DOHH2 (cell line): ENCODE measurements around the gene NPAS3.

Experiments used
- H3F3A ChIP-seq: fragments of 200-600 bp; sonication (generic), shearing (Covaris generic); 2 replicates; pipeline ENCODE4 v1.6.0; 2016; ENCODE audit warnings: antibody characterized with exemption, mild to moderate bottlenecking; ENCODE audit not compliant: control insufficient read depth, insufficient read depth
- H3K27ac ChIP-seq: fragments of 200-600 bp; sonication (generic); 2 replicates; pipeline ENCODE4 v1.5.1; 2014; ENCODE audit warnings: low read depth, mild to moderate bottlenecking, low read length, moderate library complexity
- H3K27me3 ChIP-seq: fragments of 200-600 bp; sonication (generic); 2 replicates; pipeline ENCODE4 v1.6.1; 2014; ENCODE audit warnings: mild to moderate bottlenecking, low read length, mixed read lengths; ENCODE audit not compliant: control insufficient read depth
- H3K36me3 ChIP-seq: fragments of 200-600 bp; sonication (generic); 2 replicates; pipeline ENCODE4 v1.6.1; 2014; ENCODE audit warnings: mild to moderate bottlenecking, low read length, moderate library complexity, mixed read lengths; ENCODE audit not compliant: control insufficient read depth
- H3K4me1 ChIP-seq: fragments of 200-600 bp; sonication (generic); 2 replicates; pipeline ENCODE4 v1.6.1; 2014; ENCODE audit warnings: mild to moderate bottlenecking, low read length, mixed read lengths; ENCODE audit not compliant: control insufficient read depth
- H3K4me2 ChIP-seq: fragments of 200-600 bp; sonication (generic); 2 replicates; pipeline ENCODE4 v1.6.0; 2014; ENCODE audit warnings: mild to moderate bottlenecking, low read length, moderate library complexity
- H3K4me3 ChIP-seq: fragments of 200-600 bp; sonication (generic); 2 replicates; pipeline ENCODE4 v1.5.1; 2014; ENCODE audit warnings: mild to moderate bottlenecking, low read length, mixed read lengths
- H3K79me2 ChIP-seq: fragments of 200-600 bp; sonication (generic); 2 replicates; pipeline ENCODE4 v1.6.1; 2014; ENCODE audit warnings: mild to moderate bottlenecking, low read length, mixed read lengths; ENCODE audit not compliant: control insufficient read depth
- H3K9me2 ChIP-seq: fragments of 200-600 bp; sonication (generic); replicated peaks from 2 replicates; pipeline ENCODE4 v1.6.1; 2014; ENCODE audit warnings: mild to moderate bottlenecking, low read length, mixed read lengths; ENCODE audit not compliant: control insufficient read depth
- H3K9me3 ChIP-seq: fragments of 200-600 bp; sonication (generic); 2 replicates; pipeline ENCODE4 v1.6.1; 2014; ENCODE audit warnings: antibody characterized with exemption, low read length, mixed read lengths; ENCODE audit not compliant: control insufficient read depth, insufficient read depth
- H4K20me1 ChIP-seq: fragments of 200-600 bp; sonication (generic); 2 replicates; pipeline ENCODE4 v1.6.0; 2014; ENCODE audit warnings: low read depth, mild to moderate bottlenecking, antibody characterized with exemption, low read length, moderate library complexity; ENCODE audit not compliant: control insufficient read depth, insufficient read depth
- EZH2phosphoT487 ChIP-seq: fragments of 200-600 bp; sonication (generic); IDR thresholded peaks from 2 replicates; pipeline ENCODE4 v1.6.1; 2017; ENCODE audit warnings: borderline replicate concordance, mild to moderate bottlenecking, antibody characterized with exemption, low read length, moderate library complexity, mixed read lengths
- TF ChIP-seq, protein P1 (sequence below): fragments of 200-600 bp; sonication (generic); IDR thresholded peaks from one replicate; pipeline ENCODE4 v1.5.1; 2014; ENCODE audit warnings: antibody characterized with exemption, mild to moderate bottlenecking, low read depth, low read length; ENCODE audit not compliant: poor library complexity, severe bottlenecking

NPAS3 gene

DNA sequence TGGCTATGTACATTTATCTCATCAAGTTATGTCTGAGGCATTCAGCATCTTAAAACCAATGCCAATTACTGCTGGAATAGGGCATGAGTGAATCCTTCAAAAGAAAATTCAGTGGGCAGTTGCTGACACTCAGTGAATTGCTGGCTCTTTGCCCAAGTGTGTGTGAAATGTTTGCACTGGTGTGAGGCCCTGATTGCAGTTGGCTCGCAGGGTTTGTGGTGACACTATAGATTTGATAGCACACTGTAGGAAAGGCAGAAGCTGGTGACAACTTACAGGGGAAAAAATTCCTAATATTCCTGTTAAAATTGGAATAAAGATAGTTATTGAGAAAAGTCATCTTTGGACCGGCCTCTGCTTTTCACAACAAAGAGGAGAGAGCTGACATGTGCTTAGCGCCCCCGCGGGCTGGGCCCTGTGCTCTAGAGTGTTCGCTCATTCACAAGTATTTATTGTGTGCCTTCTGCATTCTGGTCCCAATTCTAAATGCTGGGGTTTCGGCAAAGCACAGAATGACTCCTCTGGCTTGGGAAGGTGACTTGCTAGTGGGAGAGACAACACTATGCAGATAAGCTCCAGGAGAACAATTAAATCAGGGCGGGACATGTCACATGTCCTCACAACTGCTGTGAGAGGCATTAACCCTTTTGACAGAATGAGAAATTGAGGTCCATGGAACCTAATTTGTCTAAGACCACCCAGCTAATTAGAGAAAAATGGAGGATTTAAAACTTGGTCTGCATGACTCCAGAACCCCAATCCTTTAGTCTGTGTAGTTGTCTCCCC is 418.7 kb downstream of the NPAS3 start:
- Histone ChIP-seq H3K36me3 (no peaks in the 10 kb centered on the region), H3K79me2 (no peaks in the 10 kb centered on the region), H3F3A (no peaks in the 10 kb centered on the region), H3K4me1 (no peaks in the 10 kb centered on the region), H4K20me1 (no peaks in the 10 kb centered on the region), H3K4me3 (no peak overlapping the region), H3K9me2 (no peaks in the 10 kb centered on the region), H3K4me2 (no peak overlapping the region), H3K9me3 (no peaks in the 10 kb centered on the region), H3K27ac (no peak overlapping the region), H3K27me3 (no peaks in the 10 kb centered on the region)
- TF ChIP-seq, protein P1, sequence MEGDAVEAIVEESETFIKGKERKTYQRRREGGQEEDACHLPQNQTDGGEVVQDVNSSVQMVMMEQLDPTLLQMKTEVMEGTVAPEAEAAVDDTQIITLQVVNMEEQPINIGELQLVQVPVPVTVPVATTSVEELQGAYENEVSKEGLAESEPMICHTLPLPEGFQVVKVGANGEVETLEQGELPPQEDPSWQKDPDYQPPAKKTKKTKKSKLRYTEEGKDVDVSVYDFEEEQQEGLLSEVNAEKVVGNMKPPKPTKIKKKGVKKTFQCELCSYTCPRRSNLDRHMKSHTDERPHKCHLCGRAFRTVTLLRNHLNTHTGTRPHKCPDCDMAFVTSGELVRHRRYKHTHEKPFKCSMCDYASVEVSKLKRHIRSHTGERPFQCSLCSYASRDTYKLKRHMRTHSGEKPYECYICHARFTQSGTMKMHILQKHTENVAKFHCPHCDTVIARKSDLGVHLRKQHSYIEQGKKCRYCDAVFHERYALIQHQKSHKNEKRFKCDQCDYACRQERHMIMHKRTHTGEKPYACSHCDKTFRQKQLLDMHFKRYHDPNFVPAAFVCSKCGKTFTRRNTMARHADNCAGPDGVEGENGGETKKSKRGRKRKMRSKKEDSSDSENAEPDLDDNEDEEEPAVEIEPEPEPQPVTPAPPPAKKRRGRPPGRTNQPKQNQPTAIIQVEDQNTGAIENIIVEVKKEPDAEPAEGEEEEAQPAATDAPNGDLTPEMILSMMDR: no peak
- no peak for TF ChIP-seq EZH2phosphoT487

DNA sequence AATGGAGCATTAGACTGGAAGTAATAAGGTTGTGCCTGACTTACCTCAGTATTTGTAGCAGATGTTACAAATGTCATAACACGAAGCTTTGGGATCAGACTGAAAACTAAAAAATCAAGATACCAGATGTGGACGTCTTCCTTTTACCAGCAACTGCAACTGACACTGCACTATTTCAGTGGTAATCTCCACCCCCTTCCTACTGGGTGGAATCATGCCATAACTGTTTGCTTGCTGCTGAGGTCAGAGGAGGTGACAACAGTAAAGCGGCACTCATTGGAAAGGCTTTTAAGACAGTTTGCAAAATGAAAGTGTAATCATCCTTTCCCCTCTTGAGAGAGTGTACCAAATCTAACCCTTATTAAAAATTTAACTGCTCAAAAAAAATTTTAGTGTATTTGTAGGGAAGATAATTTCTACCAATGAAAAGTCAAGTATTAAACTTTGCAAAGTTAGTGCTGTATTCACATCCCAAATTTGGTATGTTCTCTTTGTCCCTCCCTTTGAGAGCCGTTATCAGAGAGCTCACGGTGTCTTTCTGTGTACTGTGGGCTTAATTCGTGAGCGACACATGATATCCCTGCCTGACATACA is 420.7 kb downstream of the NPAS3 start:
- TF ChIP-seq EZH2phosphoT487: no peak
- no peaks in the 10 kb centered on the region for H3K79me2 ChIP-seq
- no peak overlapping the region for H3K4me2 ChIP-seq
- H3K27me3 ChIP-seq: no peaks in the 10 kb centered on the region
- no peaks in the 10 kb centered on the region for H4K20me1 ChIP-seq
- no peaks in the 10 kb centered on the region for H3F3A ChIP-seq
- H3K27ac ChIP-seq: no peak overlapping the region
- H3K4me1 ChIP-seq: no peaks in the 10 kb centered on the region
- no peaks in the 10 kb centered on the region for H3K9me2 ChIP-seq
- H3K9me3 ChIP-seq: no peaks in the 10 kb centered on the region
- H3K36me3 ChIP-seq: no peaks in the 10 kb centered on the region
- H3K4me3 ChIP-seq: no peak overlapping the region

DNA sequence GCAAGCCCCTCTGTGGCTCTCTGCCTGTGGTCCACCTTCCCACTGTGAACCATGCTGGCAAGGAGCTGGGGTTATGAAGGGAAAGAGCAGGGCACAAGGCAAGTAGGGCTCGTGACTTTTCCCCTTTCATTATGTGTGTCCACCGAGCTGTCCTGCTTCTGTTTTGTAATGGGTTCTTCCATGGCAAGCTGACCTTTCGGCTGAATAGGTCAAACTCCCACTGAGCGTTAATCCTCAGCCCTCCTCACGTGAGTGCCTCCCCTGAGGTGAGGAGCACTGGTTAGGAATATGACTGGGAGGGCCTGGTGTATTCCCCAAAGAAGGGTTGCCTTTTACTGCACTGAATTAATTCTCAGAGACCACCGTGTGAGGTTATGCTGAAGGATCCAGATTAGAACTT is 424.3 kb downstream of the NPAS3 start:
- Histone ChIP-seq H3K4me2 (no peak overlapping the region), H3K9me3 (no peaks in the 10 kb centered on the region), H3K79me2 (no peaks in the 10 kb centered on the region), H3K36me3 (no peaks in the 10 kb centered on the region), H3F3A (no peaks in the 10 kb centered on the region), H3K4me3 (no peak overlapping the region), H3K9me2 (no peaks in the 10 kb centered on the region), H3K27ac (no peak overlapping the region), H4K20me1 (no peaks in the 10 kb centered on the region), H3K27me3 (no peaks in the 10 kb centered on the region), H3K4me1 (no peaks in the 10 kb centered on the region)
- no peak for TF ChIP-seq EZH2phosphoT487
- TF ChIP-seq, protein P1: no peak

DNA sequence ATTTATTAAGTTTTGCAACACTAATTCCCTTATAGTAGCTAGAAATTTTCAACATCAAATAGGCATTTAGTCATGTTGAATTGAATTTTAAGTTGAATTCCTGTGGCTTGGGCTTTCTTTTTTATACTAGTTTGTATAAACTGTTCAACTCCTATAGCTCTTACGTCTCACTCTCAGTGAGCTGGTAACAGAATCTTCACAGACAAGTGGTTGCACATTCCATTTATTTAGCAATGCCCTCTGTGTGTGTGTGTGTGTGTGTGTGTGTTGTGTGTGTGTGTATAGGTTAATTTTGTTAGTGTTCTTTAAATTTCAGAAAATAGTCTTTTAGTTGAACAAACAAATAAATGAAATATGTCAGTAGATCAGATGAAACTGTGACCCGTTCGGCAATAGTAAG is 425.0 kb downstream of the NPAS3 start:
- Histone ChIP-seq H3F3A (no peaks in the 10 kb centered on the region), H3K27me3 (no peaks in the 10 kb centered on the region), H3K4me3 (no peak overlapping the region), H3K9me2 (no peaks in the 10 kb centered on the region), H3K4me1 (no peaks in the 10 kb centered on the region), H3K9me3 (no peaks in the 10 kb centered on the region), H3K36me3 (no peaks in the 10 kb centered on the region), H3K27ac (no peak overlapping the region), H4K20me1 (no peaks in the 10 kb centered on the region), H3K79me2 (no peaks in the 10 kb centered on the region), H3K4me2 (no peak overlapping the region)
- TF ChIP-seq, protein P1: no peak
- TF ChIP-seq EZH2phosphoT487: no peak
